OCI-LY7 (cell line): ENCODE measurements around the gene SPRYD4. TPM values are rescaled to one million over a fixed set of nuclear protein-coding genes. Genes with fewer than 3 reads are reported as not detected.

Experiments used
- BruUV-seq: library from RNA; stranded (reverse); fragments of 400-500 nt; replicated peaks from 2 replicates; lab custom pipeline; 2021; lab: Mats Ljungman, UMichigan
- CTCF ChIA-PET: fragments of 300-600 bp; sonication (Branson Sonifier 250); formaldehyde crosslinking; loops from one replicate; lab custom pipeline; 2022; ENCODE audit warnings: antibody characterized with exemption; ENCODE audit not compliant: unreplicated experiment; lab: Charles Lee
- POLR2A ChIA-PET: fragments of 300-600 bp; sonication (Branson Sonifier 250); formaldehyde crosslinking; loops from one replicate; lab custom pipeline; 2022; ENCODE audit warnings: antibody characterized with exemption; lab: Charles Lee
- DNase-seq: peaks from one replicate; pipeline ENCODE4 v3.0.0-alpha.2; 2015; ENCODE audit warnings: low spot score
- H2AFZ ChIP-seq: fragments of 200-600 bp; sonication (generic), shearing (Covaris generic); 2 replicates; pipeline ENCODE4 v1.6.1; 2014; ENCODE audit warnings: mild to moderate bottlenecking, antibody characterized with exemption, low read length, moderate library complexity
- H3K27ac ChIP-seq: fragments of 200-600 bp; sonication (generic); 2 replicates; pipeline ENCODE4 v1.5.1; 2014; ENCODE audit warnings: mixed run types, low read depth, mild to moderate bottlenecking, moderate library complexity, low read length, inconsistent platforms; ENCODE audit not compliant: poor library complexity, severe bottlenecking
- H3K36me3 ChIP-seq: fragments of 200-600 bp; sonication (generic); 2 replicates; pipeline ENCODE4 v1.6.1; 2014; ENCODE audit warnings: mild to moderate bottlenecking, antibody characterized with exemption, low read length, moderate library complexity, mixed read lengths; ENCODE audit not compliant: insufficient read depth
- H3K4me1 ChIP-seq: fragments of 200-600 bp; sonication (generic); 2 replicates; pipeline ENCODE4 v1.5.1; 2014; ENCODE audit warnings: mild to moderate bottlenecking, low read length; ENCODE audit not compliant: insufficient read depth, poor library complexity, severe bottlenecking
- H3K4me2 ChIP-seq: fragments of 200-600 bp; sonication (generic); 2 replicates; pipeline ENCODE4 v1.6.1; 2014; ENCODE audit warnings: mild to moderate bottlenecking, low read length
- H3K4me3 ChIP-seq: fragments of 200-600 bp; sonication (generic); 2 replicates; pipeline ENCODE4 v1.5.1; 2014; ENCODE audit warnings: mild to moderate bottlenecking, low read depth, low read length; ENCODE audit not compliant: poor library complexity, severe bottlenecking
- H3K79me2 ChIP-seq: fragments of 200-600 bp; sonication (generic); 2 replicates; pipeline ENCODE4 v1.6.1; 2016; ENCODE audit warnings: low read depth, mild to moderate bottlenecking, low read length, moderate library complexity, mixed read lengths; ENCODE audit not compliant: insufficient read depth
- H3K9me2 ChIP-seq: fragments of 200-600 bp; sonication (generic); 2 replicates; pipeline ENCODE4 v1.6.1; 2016; ENCODE audit warnings: mild to moderate bottlenecking, low read length, mixed read lengths; ENCODE audit not compliant: insufficient read depth
- H3K9me3 ChIP-seq: fragments of 200-600 bp; sonication (generic); 2 replicates; pipeline ENCODE4 v1.6.1; 2014; ENCODE audit warnings: mild to moderate bottlenecking, mixed run types, low read length, mixed read lengths
- H4K20me1 ChIP-seq: fragments of 200-600 bp; sonication (generic); 2 replicates; pipeline ENCODE4 v1.6.1; 2014; ENCODE audit warnings: mild to moderate bottlenecking, antibody characterized with exemption, low read length, moderate library complexity, mixed read lengths; ENCODE audit not compliant: insufficient read depth
- EZH2phosphoT487 ChIP-seq: fragments of 200-600 bp; sonication (generic); IDR thresholded peaks from 2 replicates; pipeline ENCODE4 v1.6.1; 2018; ENCODE audit warnings: low read depth, borderline replicate concordance, mild to moderate bottlenecking, mixed run types, antibody characterized with exemption, low read length, moderate library complexity, mixed read lengths
- intact Hi-C: fragments of 100-400 bp; cut with micrococcal nuclease; formaldehyde crosslinking; loops from one replicate; pipeline ENCODE4 v1.10.0; 2022; ENCODE audit not compliant: unreplicated experiment
- total RNA-seq, 2 experiments: library from RNA; depleted of rRNA in 1 of 2; stranded (reverse); fragments of >200 nt in 1 of 2; shearing (Covaris generic) in 1 of 2; gene quantifications; 2 replicates each; pipeline ENCODE4 v1.2.3, GENCODE V29; 2014 to 2022
- TF ChIP-seq, protein P1 (sequence below): fragments of 200-600 bp; sonication (generic); conservative IDR thresholded peaks from 2 replicates; pipeline ENCODE4 v1.5.1; 2014; ENCODE audit warnings: mild to moderate bottlenecking, antibody characterized with exemption, low read length, moderate library complexity, mixed read lengths

SPRYD4 gene
- total RNA-seq, 2 experiments from 2014 or later = 5.9 to 7.5 TPM

DNA sequence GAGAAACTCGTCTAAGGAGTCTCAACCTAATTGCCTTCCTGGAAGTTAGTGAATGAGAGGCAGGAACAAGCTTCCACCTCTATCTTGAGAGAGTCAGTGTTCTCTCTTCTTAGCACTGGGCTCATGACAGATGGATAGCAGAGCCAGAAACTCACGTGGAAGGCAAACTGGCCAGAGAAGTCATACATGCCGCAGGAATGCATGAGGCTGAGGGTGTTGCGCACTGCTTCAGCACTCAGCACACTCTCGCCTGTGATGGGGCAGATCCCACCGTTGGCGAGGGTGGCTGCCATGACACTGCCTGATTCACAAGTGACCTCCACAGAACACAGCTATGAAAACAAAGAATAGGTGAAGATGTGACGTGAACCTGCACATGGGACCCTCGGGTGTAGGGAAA, 6.0 kb downstream of the SPRYD4 start:
- Histone ChIP-seq H3K79me2 (peaks cover 21% of the 10 kb centered on the region; the same call in 1 of the 2 replicates), H3K4me3 (no peak overlapping the region), H3K27ac (no peak overlapping the region), H3K9me2 (no peaks in the 10 kb centered on the region), H4K20me1 (no peaks in the 10 kb centered on the region), H3K36me3 (peaks cover 42% of the 10 kb centered on the region), H3K4me1 (peaks cover 12% of the 10 kb centered on the region), H2AFZ (no peak overlapping the region), H3K4me2 (no peak overlapping the region), H3K9me3 (no peaks in the 10 kb centered on the region)
- POLR2A ChIA-PET = interaction anchor here (0.6 kb wide), 2 partner anchors 95 to 286 kb away, joined by 3 to 4 read pairs; no protein-coding TSS in a partner anchor
- TF ChIP-seq, protein P1, sequence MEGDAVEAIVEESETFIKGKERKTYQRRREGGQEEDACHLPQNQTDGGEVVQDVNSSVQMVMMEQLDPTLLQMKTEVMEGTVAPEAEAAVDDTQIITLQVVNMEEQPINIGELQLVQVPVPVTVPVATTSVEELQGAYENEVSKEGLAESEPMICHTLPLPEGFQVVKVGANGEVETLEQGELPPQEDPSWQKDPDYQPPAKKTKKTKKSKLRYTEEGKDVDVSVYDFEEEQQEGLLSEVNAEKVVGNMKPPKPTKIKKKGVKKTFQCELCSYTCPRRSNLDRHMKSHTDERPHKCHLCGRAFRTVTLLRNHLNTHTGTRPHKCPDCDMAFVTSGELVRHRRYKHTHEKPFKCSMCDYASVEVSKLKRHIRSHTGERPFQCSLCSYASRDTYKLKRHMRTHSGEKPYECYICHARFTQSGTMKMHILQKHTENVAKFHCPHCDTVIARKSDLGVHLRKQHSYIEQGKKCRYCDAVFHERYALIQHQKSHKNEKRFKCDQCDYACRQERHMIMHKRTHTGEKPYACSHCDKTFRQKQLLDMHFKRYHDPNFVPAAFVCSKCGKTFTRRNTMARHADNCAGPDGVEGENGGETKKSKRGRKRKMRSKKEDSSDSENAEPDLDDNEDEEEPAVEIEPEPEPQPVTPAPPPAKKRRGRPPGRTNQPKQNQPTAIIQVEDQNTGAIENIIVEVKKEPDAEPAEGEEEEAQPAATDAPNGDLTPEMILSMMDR = no peak
- no peak for DNase-seq
- CTCF ChIA-PET = interaction anchor here (0.5 kb wide), 1 partner anchor 21 kb away, joined by 3 read pairs; no protein-coding TSS in a partner anchor
- no TSS peak for BruUV-seq
- intact Hi-C loops = no loop called here

DNA sequence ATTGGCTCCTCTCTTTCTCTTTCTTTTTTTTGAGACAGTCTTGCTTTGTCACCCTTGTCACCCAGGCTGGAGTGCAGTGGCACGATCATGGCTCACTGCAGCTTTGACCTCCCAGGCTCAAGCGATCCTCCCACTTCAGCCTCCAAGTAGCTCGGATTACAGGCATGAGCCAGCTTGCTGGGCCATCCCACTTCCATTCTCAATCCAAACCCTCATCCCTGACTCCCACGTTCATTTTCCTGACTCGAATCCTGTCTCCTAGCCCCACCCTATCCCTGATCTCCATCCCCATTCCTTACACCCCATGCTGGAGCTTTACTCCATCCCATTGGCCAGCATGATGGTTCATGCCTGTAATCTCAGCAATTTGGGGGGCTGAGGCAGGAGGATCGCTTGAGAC, 7.8 kb downstream of the SPRYD4 start:
- intact Hi-C loops = no loop called here
- ChIA-PET CTCF (no interaction called here), POLR2A (no interaction called here)
- no peak for DNase-seq
- TF ChIP-seq, protein P1 = no peak
- TF ChIP-seq EZH2phosphoT487 = no peak
- Histone ChIP-seq H2AFZ (no peak overlapping the region), H3K9me3 (no peaks in the 10 kb centered on the region), H3K79me2 (peaks cover 3% of the 10 kb centered on the region; the same call in 1 of the 2 replicates), H3K27ac (no peak overlapping the region), H3K4me3 (no peak overlapping the region), H3K4me2 (no peak overlapping the region), H3K9me2 (no peaks in the 10 kb centered on the region), H3K4me1 (peaks cover 4% of the 10 kb centered on the region), H3K36me3 (peaks cover 24% of the 10 kb centered on the region), H4K20me1 (no peaks in the 10 kb centered on the region)
- no TSS peak for BruUV-seq

DNA sequence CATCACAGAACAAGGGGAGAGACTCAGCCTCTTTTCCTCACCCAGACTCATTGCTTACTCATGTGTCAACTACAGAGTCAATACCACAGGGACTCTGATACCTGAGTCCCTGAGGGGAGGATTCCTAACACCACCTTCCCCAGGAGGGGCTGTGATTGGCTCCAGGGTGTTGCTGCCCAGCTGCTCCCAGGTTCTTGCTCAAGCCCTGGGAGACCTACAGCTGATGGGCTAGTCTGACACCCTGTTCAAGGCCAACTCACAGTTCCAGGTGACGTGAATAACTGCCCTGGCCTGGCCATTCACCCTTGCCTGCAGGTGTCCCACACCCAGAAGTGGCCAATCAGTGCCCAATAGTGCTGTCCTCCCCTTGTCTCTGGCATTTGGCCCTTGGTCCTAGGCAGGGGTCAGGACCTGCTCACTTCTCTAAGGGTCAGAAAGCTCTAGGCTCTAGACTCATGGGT, 8.6 kb downstream of the SPRYD4 start:
- no peak overlapping the region for H3K4me3 ChIP-seq
- POLR2A ChIA-PET = interaction anchor here (0.8 kb wide), 1 partner anchor 12 kb away, joined by 3 read pairs; no protein-coding TSS in a partner anchor
- no peaks in the 10 kb centered on the region for H3K9me2 ChIP-seq
- no peak for DNase-seq
- H3K4me2 ChIP-seq = no peak overlapping the region
- H3K36me3 ChIP-seq = peaks cover 16% of the 10 kb centered on the region
- H3K79me2 ChIP-seq = no peaks in the 10 kb centered on the region
- CTCF ChIA-PET = no interaction called here
- TF ChIP-seq, protein P1 = no peak
- TF ChIP-seq EZH2phosphoT487 = no peak
- intact Hi-C loops = no loop called here
- H4K20me1 ChIP-seq = no peaks in the 10 kb centered on the region
- no peak overlapping the region for H3K27ac ChIP-seq
- peaks cover 4% of the 10 kb centered on the region for H3K4me1 ChIP-seq
- H2AFZ ChIP-seq = no peak overlapping the region
- no peaks in the 10 kb centered on the region for H3K9me3 ChIP-seq
- no TSS peak for BruUV-seq
